Activated CD4-positive, alpha-beta T cell treated with anti-CD3 and anti-CD28 coated beads, Interleukin-2, Interleukin-4, amounts not matched to agents 100 ng/mL and 50 ng/mL, durations not matched to agents 16 hours and 8 hours (primary cell): ENCODE measurements around the gene TPD52L1.
"Not testable (repeated sequence)": the region's sequence is repeated elsewhere in the genome, so short reads cannot be mapped to it uniquely, and the experiment has no call there.

Experiments used
- DNase-seq: peaks from one replicate; pipeline ENCODE4 v3.0.0-alpha.2; 2020; ENCODE audit warnings: low spot score

The TPD52L1 gene

GRCh38 chr6:125142618-125143017 lies 11.0 kb upstream of the TPD52L1 start:
- no peak for DNase-seq

GRCh38 chr6:125144822-125145221 lies 8.8 kb upstream of the TPD52L1 start:
- no peak for DNase-seq

GRCh38 chr6:125149256-125150144 lies 4.1 kb upstream of the TPD52L1 start:
- DNase-seq: no peak

GRCh38 chr6:125151700-125152099 lies 1.9 kb upstream of the TPD52L1 start:
- DNase-seq: no peak

- no peak for DNase-seq
These were observed 666 bp downstream of the TPD52L1 start for GRCh38 chr6:125154118-125154760.

- DNase-seq: peak; percentile 14
These were observed 1.2 kb downstream of the TPD52L1 start for GRCh38 chr6:125154761-125155135.

GRCh38 chr6:125155344-125155743 lies 1.8 kb downstream of the TPD52L1 start:
- no peak for DNase-seq

- no peak for DNase-seq
These were observed 2.9 kb downstream of the TPD52L1 start for GRCh38 chr6:125156496-125156895.

- DNase-seq: no peak
These were observed 3.7 kb downstream of the TPD52L1 start for GRCh38 chr6:125157280-125157679.

GRCh38 chr6:125157725-125158124 lies 4.2 kb downstream of the TPD52L1 start:
- no peak for DNase-seq

- not testable (repeated sequence) for DNase-seq
These were observed 9.8 kb downstream of the TPD52L1 start for GRCh38 chr6:125163339-125163738.

- DNase-seq: no peak
These were observed 10.2 kb downstream of the TPD52L1 start for GRCh38 chr6:125163811-125164210.

- no peak for DNase-seq
These were observed 11.1 kb downstream of the TPD52L1 start for GRCh38 chr6:125164696-125165095.

GRCh38 chr6:125165256-125165655 lies 11.7 kb downstream of the TPD52L1 start:
- no peak for DNase-seq

GRCh38 chr6:125165776-125166175 lies 12.2 kb downstream of the TPD52L1 start:
- DNase-seq: no peak

- DNase-seq: no peak
These were observed 13.1 kb downstream of the TPD52L1 start for GRCh38 chr6:125166711-125167110.

GRCh38 chr6:125167579-125167978 lies 14.0 kb downstream of the TPD52L1 start:
- no peak for DNase-seq

GRCh38 chr6:125169058-125169457 lies 15.5 kb downstream of the TPD52L1 start:
- DNase-seq: no peak

- DNase-seq: no peak
These were observed 15.9 kb downstream of the TPD52L1 start for GRCh38 chr6:125169522-125169921.

- no peak for DNase-seq
These were observed 16.8 kb downstream of the TPD52L1 start for GRCh38 chr6:125170376-125170775.

- DNase-seq: no peak
These were observed 19.9 kb downstream of the TPD52L1 start for GRCh38 chr6:125173341-125174095.

GRCh38 chr6:125174626-125175025 lies 21.1 kb downstream of the TPD52L1 start:
- no peak for DNase-seq
